ENCODE measurements around the gene SPIN1.

- no peak for TF ChIP-seq POLR2A (IDR thresholded peaks at IDR 0.05; ENCODE audit: low read depth, low read length)
- TF ChIP-seq POLR2AphosphoS5 (IDR thresholded peaks at IDR 0.05; ENCODE audit: low read depth, low read length): no peak
Observed at GRCh38 chr9:88414298-88414697, 26.1 kb downstream of the SPIN1 start.
